Measurements from ENCODE around the gene HSBP1L1.
"Not testable (repeated sequence)": the region's sequence is repeated elsewhere in the genome, so short reads cannot be mapped to it uniquely, and the experiment has no call there.

HSBP1L1 gene

GRCh38 chr18:79945118-79946042, 19.1 kb upstream of the HSBP1L1 start:
- no peak for DNase-seq (ENCODE audit: low read depth in 2 of 2)

DNA sequence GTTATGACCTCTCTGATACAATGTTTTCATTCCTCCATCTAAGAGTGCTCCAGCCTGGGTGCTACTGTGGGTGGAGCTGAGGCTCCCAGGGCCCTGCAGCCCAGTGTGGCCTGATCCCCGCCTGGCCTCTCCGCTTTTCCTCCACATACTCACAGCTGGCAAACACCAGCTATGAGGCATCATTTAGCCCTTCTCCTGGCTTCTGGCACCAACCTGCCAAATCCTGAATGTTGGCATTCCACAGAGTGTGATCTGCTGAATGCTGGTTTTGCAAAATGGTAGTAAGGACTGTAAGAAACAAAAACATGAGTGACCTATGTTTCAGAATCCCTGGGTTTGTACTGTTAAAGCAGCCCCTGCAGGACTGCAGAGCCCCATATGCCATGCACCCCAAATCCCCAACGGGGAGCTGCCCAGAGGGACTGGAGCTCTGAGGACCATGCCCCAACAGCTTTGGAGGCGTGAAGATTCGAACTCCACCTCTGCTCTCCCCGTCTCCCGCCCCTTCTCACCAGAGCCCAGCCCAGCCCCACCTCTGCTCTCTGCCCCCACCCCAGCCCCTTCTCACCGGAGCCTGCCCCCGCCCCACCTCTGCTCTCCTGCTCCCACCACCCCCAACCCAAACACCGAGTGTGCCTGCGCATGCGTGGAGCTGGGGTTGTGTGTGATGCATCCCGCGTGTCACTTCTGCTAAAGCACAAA, 17.2 kb upstream of the HSBP1L1 start:
- DNase-seq (ENCODE audit: low read depth in 2 of 2): no peak

- DNase-seq (ENCODE audit: low read depth in 2 of 2): no peak
Measured at GRCh38 chr18:79947881-79948610, 16.4 kb upstream of the HSBP1L1 start.

- DNase-seq (ENCODE audit: low read depth in 2 of 2): no peak
Measured at GRCh38 chr18:79948719-79949411, 15.6 kb upstream of the HSBP1L1 start.

GRCh38 chr18:79949697-79950487, 14.6 kb upstream of the HSBP1L1 start:
- no peak for DNase-seq (ENCODE audit: low read depth in 2 of 2)

- no peak for DNase-seq (ENCODE audit: low read depth in 2 of 2)
Measured at GRCh38 chr18:79950515-79951341, 13.7 kb upstream of the HSBP1L1 start.

DNA sequence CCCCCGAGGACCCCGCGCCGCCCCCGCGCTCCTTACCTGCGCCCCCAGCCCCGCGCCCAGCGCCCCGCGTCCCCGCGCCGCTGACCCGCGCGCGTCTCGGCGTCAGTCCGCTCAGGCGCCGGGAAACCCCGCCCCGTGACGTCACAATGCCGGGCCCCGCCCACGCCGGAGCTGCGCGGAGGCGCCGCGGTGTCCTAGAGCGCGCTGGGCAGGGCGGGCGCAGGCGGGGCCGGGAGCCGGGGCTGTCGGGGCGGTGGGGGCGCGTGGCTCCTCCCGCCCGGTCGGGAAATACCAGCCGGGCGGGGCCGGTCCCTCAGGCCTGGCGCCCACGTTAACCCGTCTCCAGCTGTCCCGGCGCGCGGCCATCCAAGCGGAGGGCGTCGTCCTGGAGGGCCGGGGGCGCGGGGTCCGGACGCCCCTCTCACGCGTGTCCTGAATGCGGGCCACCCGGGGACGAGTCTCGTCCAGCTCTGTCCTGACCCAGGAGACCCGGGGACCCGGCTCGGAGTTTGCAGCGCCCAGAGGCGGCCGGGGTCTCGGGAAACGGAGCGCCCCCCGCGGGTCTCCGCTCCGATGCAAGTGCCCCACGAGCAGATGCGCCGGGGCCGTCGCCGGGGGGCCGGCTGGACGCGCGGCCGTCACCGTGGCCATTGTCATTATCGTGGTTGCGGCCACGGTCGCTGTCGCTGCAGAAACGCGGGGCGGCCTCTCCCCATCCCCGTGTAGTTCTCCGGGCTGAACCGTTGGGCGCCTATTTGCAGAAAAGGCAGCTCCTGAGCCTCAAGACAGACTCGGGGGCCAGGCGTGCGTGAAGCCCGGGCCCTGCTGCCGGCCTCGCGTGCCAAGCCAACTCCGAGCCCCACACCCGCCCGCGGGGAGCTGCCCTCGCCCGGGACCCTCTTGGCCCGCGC, 12.6 kb upstream of the HSBP1L1 start, which contains the start of gene SLC66A2:
TSS of gene SLC66A2 (minus strand) at position 109 of the 911 bp plus-strand sequence. CDS start 727 bp downstream, outside the sequence.
- DNase-seq (ENCODE audit: low read depth in 2 of 2): peak; percentile 82 to 90

GRCh38 chr18:79952456-79952995, 11.9 kb upstream of the HSBP1L1 start:
- DNase-seq (ENCODE audit: low read depth in 2 of 2): no peak

DNA sequence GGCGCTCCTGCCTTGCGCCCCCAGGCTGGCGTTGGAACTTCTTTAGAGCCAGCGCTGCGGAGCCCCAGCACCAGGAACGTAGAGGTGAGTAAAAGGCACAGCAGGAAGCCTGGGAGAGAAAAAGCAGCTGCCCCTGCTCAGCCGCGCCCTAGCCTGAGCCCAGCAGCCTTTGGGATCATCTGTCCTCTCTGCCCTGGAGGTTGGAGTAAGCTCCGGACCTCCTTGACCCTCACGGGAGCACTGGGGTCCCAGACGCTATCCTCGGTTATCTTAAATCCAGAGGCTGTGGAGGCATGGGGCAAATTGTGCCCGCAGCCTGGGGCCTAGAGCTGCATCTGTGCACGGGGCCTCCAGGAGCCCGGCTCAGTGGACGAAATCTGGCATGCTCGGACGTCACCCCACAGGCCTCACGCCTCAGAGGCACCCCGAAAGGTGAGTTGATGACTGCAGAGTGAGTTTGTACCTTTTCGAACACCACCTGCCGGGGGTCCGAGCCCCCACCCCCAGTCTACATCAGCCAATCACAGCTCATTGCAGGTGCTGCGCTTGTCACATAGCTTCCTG, 11.4 kb upstream of the HSBP1L1 start:
- no peak for DNase-seq (ENCODE audit: low read depth in 2 of 2)

DNA sequence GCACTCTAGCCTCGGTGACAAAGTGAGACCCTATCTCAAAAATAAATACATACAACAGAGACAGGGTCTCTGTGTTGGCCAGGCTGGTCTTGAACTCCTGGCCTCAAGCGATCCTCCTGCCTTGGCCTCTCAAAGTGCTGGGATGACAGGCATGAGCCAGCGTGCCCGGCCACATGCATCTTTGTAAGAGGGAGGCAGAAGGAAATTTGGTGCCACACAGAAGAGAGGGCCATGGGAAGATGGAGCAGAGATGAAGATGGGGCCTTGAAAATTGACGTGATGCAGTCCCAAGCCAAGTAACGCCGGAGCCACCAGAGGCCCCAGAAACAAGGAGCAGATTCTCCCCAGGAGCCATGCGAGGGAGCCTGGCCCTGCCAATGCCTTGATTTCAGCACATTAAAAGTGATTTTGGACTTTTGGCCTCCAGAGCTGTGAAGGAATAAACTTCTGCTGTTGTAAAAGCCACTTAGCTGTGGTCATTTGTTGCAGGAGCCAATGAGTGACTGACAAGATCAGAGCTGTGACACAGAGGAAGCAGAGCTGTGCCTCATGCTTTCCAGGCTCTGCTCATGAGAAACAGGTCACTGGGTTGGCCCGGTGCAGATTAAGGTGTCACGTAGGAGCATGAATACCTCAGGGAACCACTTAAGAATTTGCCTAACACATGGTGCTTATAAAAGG, 10.3 kb upstream of the HSBP1L1 start:
- DNase-seq (ENCODE audit: low read depth in 2 of 2): no peak

DNA sequence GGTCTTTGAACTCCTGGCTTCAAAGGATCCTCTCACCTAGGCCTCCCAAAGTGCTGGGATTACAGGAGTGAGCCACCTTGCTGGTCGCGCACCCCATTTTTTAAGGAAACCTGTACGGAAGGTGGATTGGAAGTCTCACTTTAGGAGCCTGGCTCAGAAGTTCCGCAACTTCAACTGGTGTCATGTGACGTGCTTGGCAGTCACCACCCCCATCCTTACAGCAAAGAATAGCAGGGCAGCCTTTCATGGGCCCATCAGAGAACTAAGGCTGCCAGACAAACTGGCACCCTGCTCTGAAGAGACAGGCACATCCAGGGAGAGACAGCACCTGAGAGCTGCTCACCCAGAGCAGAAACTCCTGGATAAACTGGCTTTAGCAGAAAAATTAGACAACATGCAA, 9.7 kb upstream of the HSBP1L1 start:
- DNase-seq (ENCODE audit: low read depth in 2 of 2): no peak

DNA sequence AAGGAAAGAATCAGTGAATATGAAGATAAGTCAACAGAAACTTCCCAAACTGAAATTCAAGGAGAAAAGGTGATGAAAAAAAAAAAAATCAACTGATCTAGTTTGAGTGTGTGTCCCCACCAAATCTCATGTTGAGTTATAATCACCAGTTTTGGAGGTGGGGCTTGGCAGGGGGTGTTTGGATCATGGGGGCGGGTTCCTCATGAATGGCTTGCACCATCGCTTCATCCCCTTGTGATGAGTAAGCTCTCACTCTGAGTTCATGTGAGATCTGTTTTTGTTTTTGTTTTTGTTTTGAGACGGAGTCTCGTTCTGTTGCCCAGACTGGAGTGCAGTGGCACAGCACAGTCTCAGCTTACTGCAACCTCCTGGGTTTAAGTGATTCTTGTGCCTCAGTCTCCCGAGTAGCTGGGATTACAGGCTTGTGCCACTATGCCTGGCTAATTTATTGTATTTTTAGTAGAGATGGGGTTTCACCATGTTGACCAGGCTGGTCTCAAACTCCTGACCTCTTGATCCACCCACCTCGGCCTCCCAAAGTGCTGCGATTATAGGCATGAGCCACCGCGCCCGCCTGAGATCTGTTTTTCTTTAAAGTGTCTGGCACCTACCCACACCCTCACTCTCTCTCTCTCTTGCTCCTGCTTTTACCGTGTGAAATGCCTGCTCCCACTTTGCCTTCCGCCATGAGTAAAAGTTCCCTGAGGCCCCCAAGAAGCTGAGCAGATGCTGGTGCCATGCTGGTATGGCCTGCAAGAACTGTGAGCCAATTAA, 9.0 kb upstream of the HSBP1L1 start:
- DNase-seq (ENCODE audit: low read depth in 2 of 2): no peak

DNA sequence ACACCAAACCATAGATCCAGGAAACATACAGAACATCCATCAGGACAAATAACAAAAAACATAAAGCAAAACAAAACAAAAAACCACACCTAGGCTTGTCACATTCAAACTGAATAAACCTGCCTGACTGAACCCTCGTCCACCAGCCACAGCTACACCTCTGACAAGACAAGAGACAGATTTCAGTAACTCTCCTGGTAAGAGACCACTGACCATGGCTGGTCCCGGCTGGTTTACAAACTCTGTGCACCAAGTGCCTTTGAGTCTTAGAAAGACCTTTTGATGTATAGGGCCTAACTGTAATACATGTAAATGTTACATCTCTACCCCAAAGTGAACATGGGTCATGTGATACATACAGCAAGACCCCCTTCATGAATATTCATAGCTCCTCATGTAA, 8.2 kb upstream of the HSBP1L1 start:
- no peak for DNase-seq (ENCODE audit: low read depth in 2 of 2)

DNA sequence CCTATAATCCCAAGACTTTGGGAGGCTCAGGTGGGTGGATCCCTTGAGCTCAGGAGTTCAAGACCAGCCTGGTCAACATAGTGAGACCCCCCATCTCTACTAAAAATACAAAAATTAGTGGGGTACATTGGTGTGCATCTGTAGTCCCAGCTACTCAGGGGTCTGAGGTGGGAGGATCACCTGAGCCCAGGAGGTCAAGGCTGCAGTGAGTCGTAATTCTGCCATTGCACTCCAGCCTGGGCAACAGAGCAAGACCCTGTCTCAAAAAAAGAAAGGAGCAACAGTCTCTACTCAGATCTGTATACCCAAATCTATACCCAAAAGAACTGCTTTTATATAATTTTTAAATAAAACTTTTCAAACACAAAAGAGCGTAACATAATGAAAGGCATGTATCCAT, 5.5 kb upstream of the HSBP1L1 start:
- DNase-seq (ENCODE audit: low read depth in 2 of 2): no peak

DNA sequence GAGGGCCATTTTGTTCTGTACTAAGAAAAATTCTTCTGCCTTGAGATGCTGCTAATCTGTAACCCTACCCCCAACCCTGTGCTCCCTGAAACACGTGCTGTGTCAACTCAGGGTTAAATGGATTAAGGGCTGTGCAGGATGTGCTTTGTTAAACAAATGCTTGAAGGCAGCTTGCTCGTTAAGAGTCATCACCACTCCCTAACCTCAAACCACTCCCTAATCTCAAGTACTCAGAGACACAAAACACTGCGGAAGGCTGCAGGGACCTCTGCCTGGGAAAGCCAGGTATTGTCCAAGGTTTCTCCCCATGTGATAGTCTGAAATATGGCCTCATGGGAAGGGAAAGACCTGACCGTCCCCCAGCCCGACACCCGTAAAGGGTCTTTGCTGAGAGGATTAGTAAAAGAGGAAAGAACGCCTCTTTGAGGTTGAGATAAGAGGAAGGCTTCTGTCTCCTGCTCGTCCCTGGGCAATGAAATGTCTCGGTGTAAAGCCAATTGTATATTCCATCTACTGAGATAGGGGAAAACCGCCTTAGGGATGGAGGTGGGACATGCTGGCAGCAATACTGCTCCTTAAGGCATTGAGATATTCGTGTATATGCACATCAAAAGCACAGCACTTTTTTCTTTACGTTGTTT, 4.2 kb upstream of the HSBP1L1 start:
- not testable (repeated sequence) for DNase-seq (ENCODE audit: low read depth in 2 of 2)

GRCh38 chr18:79960921-79961526, 3.4 kb upstream of the HSBP1L1 start:
- DNase-seq (ENCODE audit: low read depth in 2 of 2): no peak
